ENCODE data around the gene KBTBD6. TPM values are rescaled to one million over a fixed set of nuclear protein-coding genes. Genes with fewer than 3 reads are reported as not detected.
A peak's percentile ranks its signal among the peaks of the same experiment; 100 is the strongest.
"Not testable (repeated sequence)": the region's sequence is repeated elsewhere in the genome, so short reads cannot be mapped to it uniquely, and the experiment has no call there.

KBTBD6 gene
- total RNA-seq, 2 experiments from 2014 or later: 3.9 to 4.0 TPM

DNA sequence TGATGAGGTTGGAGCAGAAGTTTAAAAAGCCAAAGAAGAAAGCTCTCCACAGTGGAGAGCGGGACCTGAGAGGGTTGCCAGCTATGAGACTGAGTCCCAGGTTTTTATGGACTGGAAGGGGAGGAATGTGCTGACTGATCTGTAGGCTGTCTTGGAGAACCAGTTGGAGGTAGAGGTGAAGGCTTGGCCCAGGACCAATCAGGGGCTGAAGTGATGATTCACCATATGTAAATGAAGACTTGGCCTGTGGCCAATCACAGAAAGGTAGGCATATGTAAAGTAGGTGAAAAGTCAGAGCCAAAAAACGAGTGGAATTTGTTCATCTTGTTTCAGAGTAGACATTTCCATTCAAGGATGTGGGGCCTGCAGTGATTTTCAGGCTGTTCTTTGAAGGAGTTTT, 17.5 kb upstream of the KBTBD6 start:
- CTCF ChIA-PET: no interaction called here
- peaks cover 51% of the 10 kb centered on the region for H3K9me3 Mint-ChIP-seq
- peaks cover 50% of the 10 kb centered on the region for H3K36me3 Mint-ChIP-seq (ENCODE audit: low read depth)
- intact Hi-C loops (cut with micrococcal nuclease): no loop called here
- H3K27me3 Mint-ChIP-seq (ENCODE audit: low read depth): no peaks in the 10 kb centered on the region
- no peaks in the 10 kb centered on the region for H3K4me1 Mint-ChIP-seq (ENCODE audit: low read depth)
- no peak overlapping the region for H3K4me3 Mint-ChIP-seq
- no peak for DNase-seq
- no peak overlapping the region for H3K27ac Mint-ChIP-seq

DNA sequence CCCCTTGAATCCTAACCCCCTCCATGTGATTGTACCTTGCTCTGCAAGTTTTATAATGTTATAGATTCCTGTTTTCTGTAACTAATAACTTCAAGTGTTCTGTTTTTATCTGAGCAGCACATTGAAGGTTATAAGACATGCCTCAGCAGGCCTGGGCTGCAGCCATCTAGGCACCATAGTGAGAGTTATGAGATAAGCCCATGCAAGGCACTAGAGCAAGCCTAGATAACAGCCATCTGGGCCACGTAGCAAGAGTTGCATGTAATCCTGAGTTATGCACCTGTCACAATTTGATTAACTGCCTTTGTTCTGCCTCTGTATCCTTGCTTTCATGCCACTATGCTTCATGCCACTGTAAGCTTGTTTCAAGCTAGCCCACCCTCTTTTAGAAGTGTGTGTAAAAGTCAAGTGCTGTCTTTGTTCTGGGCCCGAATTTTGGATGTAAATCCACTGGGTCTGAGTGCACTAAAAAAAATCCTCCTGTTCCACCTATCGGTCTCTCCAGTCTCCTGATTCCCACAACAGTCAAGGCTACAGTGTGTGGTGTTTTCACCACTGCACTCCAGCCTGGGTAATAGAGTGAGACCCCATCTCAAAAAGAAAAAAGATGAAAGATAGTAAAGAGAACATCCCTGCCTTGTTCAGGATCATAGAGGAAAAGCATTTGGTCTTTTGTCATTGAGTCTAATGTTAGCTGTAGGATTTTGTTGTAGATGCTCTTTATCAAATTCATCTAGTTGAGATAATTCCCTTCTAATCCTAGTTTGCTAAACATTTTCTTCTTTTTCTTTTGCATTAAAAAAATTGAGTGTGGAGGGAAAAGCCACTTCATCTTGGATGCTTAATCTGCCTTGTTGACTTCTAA, 16.0 kb upstream of the KBTBD6 start:
- Mint-ChIP-seq H3K9me3 (peaks cover 51% of the 10 kb centered on the region), H3K4me3 (no peak overlapping the region), H3K27ac (peak overlapping the region; percentile 7), H3K4me1 (ENCODE audit: low read depth) (no peaks in the 10 kb centered on the region), H3K36me3 (ENCODE audit: low read depth) (peaks cover 50% of the 10 kb centered on the region), H3K27me3 (ENCODE audit: low read depth) (no peaks in the 10 kb centered on the region)
- DNase-seq: peak; percentile 13
- intact Hi-C loops (cut with micrococcal nuclease): no loop called here
- CTCF ChIA-PET: interaction anchor here (0.9 kb wide), 1 partner anchor 26 kb away, joined by 3 read pairs; no protein-coding TSS in a partner anchor

DNA sequence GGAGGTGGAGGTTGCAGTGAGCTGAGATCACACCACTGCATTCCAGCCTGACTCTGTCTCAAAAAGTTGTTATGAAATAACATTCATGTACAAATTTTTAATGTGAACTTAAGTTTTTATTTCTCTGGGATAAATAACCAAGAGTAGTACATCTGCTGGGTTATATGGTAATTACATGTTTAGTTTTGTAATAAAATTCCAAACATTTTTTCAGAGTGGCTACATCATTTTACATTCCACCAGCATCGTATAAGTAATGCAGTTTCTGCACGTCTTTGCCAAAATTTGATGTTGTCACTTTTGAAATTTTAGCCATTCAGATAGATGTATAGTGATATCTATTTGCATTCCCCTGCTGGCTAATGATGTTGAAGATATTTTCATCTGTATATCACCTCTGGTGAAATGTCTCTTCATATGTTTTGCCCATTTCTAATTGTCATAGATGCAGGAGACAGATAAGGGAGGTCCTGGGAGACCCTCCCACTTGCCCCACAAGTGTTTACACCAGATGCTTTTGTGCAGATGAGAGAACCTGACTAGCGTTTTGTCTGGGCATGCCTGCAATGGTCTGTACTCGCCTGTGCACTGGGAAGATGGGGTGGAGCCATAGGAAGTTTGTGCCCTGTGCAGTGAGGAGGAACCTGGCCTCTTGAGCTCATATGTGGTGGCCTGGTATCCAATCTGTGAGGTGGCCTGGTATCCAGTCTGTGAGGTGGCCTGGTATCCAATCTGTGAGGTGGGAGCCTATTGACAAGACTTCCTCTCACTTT, 12.7 kb upstream of the KBTBD6 start:
- intact Hi-C loops (cut with micrococcal nuclease): no loop called here
- H3K27ac Mint-ChIP-seq: no peak overlapping the region
- CTCF ChIA-PET: no interaction called here
- DNase-seq: no peak
- H3K36me3 Mint-ChIP-seq (ENCODE audit: low read depth): peaks cover 30% of the 10 kb centered on the region
- no peaks in the 10 kb centered on the region for H3K4me1 Mint-ChIP-seq (ENCODE audit: low read depth)
- H3K4me3 Mint-ChIP-seq: no peak overlapping the region
- H3K27me3 Mint-ChIP-seq (ENCODE audit: low read depth): no peaks in the 10 kb centered on the region
- peaks cover 29% of the 10 kb centered on the region for H3K9me3 Mint-ChIP-seq

DNA sequence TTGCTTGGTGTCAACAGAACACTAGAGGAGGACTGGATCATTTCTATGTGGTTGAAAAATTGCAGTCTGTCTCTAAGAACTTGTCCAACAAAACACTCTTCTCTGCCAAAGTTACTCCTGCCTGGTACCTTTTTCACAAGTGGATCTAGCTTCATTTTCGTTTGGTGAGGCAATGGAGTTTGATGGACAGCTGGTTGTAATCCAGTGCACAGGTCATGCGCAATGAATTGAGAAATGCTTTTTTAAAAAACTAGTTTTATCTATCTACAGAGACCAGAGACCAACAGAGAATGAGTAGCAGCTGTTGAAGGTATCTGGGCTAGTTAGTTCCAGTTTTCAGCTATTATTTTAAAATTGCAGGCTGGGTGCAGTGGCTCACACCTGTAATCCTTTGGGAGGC, 12.0 kb upstream of the KBTBD6 start:
- peaks cover 4% of the 10 kb centered on the region for H3K4me1 Mint-ChIP-seq (ENCODE audit: low read depth)
- CTCF ChIA-PET: no interaction called here
- H3K27ac Mint-ChIP-seq: no peak overlapping the region
- H3K9me3 Mint-ChIP-seq: peaks cover 21% of the 10 kb centered on the region
- H3K27me3 Mint-ChIP-seq (ENCODE audit: low read depth): no peaks in the 10 kb centered on the region
- H3K4me3 Mint-ChIP-seq: no peak overlapping the region
- peaks cover 23% of the 10 kb centered on the region for H3K36me3 Mint-ChIP-seq (ENCODE audit: low read depth)
- intact Hi-C loops (cut with micrococcal nuclease): no loop called here
- DNase-seq: no peak

DNA sequence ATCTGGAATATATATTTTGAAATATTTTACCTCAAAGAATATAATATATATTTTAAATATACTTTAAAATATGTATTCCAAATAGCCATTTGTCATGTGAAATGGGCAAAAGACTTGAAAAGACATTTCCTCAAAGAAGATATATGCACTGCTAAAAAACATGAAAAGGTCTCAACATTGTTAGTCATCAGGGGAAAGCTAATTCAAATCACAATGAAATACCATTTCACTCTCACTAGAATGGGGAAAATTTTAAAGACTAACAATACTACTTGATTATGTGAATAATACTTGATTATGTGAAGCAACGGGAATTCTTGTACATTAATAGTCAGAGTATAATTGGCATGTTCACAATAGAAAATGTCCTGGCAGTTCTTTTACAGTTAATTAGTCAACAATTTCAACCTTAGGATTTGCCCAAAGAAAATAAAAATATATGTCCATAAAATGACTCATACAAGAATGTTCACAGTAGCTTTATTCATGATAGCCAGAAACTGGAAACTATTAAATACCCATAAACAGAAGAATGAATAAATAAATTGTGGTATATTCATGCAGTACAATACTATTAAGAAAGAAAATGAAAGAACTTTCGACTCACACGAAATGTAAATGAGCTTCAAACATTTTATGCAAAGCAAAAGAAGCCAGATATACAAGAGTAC, 6.8 kb upstream of the KBTBD6 start:
- no peak overlapping the region for H3K27ac Mint-ChIP-seq
- CTCF ChIA-PET: no interaction called here
- intact Hi-C loops (cut with micrococcal nuclease): no loop called here
- no peaks in the 10 kb centered on the region for H3K27me3 Mint-ChIP-seq (ENCODE audit: low read depth)
- DNase-seq: no peak
- H3K9me3 Mint-ChIP-seq: no peaks in the 10 kb centered on the region
- no peak overlapping the region for H3K4me3 Mint-ChIP-seq
- peaks cover 22% of the 10 kb centered on the region for H3K4me1 Mint-ChIP-seq (ENCODE audit: low read depth)
- peaks cover 1% of the 10 kb centered on the region for H3K36me3 Mint-ChIP-seq (ENCODE audit: low read depth)

DNA sequence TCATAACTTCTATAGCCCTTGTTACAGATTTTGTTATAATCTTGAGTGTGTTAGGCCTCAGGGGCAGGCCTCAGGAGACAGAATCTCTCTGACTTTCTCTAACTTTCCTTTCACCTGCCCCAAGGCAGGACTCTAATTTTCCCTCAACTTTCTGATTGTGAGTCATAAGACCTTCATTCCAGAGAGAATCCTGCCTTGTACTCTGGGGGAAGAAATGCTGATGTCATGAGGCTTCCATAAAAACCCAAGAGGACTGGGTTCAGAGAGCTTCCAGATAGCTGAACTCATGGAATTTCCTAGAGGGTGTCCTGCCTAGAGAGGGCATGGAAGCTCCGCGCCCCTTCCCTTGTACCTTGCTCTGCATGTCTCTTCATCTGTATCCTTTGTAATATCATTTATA, 5.3 kb upstream of the KBTBD6 start:
- H3K4me3 Mint-ChIP-seq: no peak overlapping the region
- intact Hi-C loops (cut with micrococcal nuclease): no loop called here
- no peak for DNase-seq
- peaks cover 28% of the 10 kb centered on the region for H3K4me1 Mint-ChIP-seq (ENCODE audit: low read depth)
- H3K27ac Mint-ChIP-seq: no peak overlapping the region
- no peaks in the 10 kb centered on the region for H3K27me3 Mint-ChIP-seq (ENCODE audit: low read depth)
- CTCF ChIA-PET: no interaction called here
- no peaks in the 10 kb centered on the region for H3K9me3 Mint-ChIP-seq
- H3K36me3 Mint-ChIP-seq (ENCODE audit: low read depth): peaks cover 4% of the 10 kb centered on the region

DNA sequence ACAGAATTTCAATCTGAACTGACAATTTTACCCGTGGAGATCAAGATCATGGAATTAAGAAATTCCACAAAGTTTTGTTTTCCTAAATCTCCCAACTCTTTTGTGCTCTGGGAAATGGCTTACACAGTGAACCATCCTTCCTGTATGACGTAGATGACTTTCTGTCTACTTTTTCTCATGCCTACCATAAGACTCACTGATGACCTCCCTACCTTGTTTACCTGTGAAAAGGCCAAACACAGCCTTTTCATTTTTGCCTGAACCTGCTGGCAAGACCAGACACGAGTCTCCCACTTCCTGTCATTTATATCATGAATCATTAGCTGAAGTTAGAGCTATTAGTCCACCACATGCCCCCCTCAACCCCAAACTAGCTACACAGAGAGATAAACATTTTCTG, 4.6 kb upstream of the KBTBD6 start:
- peaks cover 4% of the 10 kb centered on the region for H3K36me3 Mint-ChIP-seq (ENCODE audit: low read depth)
- intact Hi-C loops (cut with micrococcal nuclease): no loop called here
- H3K9me3 Mint-ChIP-seq: no peaks in the 10 kb centered on the region
- peaks cover 28% of the 10 kb centered on the region for H3K4me1 Mint-ChIP-seq (ENCODE audit: low read depth)
- no peak overlapping the region for H3K4me3 Mint-ChIP-seq
- DNase-seq: no peak
- no peaks in the 10 kb centered on the region for H3K27me3 Mint-ChIP-seq (ENCODE audit: low read depth)
- CTCF ChIA-PET: interaction anchor here (0.6 kb wide), 2 partner anchors 66 to 478 kb away, joined by 3 to 5 read pairs; no protein-coding TSS in a partner anchor
- H3K27ac Mint-ChIP-seq: no peak overlapping the region

DNA sequence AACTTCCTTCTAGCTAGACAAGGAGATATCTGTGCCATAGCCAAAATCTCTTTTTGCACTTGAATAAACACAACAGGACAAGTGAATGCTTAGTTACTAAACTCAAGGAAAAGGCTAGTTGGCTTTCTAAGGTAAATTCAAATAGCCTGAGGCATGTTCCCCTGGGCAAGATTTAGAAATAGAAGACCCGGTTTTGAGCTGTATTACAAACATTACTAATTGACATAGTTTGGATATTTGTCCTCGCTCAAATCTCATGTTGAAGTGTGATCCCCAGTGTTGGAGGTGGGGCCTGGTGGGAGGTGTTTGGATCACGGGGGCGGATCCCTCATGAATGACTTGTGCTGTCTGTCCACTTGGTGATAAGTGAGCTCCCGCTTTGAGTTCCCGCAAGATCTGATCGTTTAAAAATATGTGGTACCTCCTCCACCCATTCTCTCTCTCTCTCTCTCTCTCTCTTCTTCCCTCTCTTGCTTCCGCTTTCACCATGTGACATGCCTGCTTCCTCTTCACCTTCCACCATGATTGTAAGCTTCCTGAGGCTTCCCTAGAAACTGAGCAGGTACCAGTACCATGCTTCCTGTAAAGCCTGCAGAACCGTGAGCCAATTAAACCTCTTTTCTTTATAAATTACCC, 3.9 kb upstream of the KBTBD6 start:
- H3K4me1 Mint-ChIP-seq (ENCODE audit: low read depth): peaks cover 33% of the 10 kb centered on the region
- H3K4me3 Mint-ChIP-seq: no peak overlapping the region
- no peaks in the 10 kb centered on the region for H3K9me3 Mint-ChIP-seq
- CTCF ChIA-PET: no interaction called here
- DNase-seq: no peak
- intact Hi-C loops (cut with micrococcal nuclease): no loop called here
- no peaks in the 10 kb centered on the region for H3K27me3 Mint-ChIP-seq (ENCODE audit: low read depth)
- no peak overlapping the region for H3K27ac Mint-ChIP-seq
- peaks cover 4% of the 10 kb centered on the region for H3K36me3 Mint-ChIP-seq (ENCODE audit: low read depth)

DNA sequence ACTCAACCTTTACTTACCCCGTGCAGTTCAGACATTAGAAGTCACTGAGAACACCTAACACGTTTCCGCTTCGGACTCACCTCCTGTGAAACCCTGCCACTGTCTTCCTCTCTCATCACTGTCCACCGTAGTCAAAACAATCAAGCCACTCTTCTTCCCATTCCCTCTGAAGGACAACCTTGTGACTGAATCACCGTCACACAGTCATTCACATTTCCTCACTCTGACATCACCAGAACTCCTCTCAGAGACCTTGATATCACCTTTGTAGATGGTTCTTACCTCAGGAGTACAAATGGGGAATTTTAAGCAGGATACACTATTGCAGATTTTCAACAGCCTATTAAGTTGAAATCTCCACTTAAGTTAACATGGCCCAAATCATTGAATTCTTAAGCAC, 1.3 kb upstream of the KBTBD6 start:
- intact Hi-C loops (cut with micrococcal nuclease): loop anchor here (2.0 to 5.0 kb wide), 3 partner anchors 57 to 783 kb away; no protein-coding TSS in a partner anchor
- Mint-ChIP-seq H3K27ac (no peak overlapping the region), H3K36me3 (ENCODE audit: low read depth) (peaks cover 8% of the 10 kb centered on the region), H3K27me3 (ENCODE audit: low read depth) (no peaks in the 10 kb centered on the region), H3K4me1 (ENCODE audit: low read depth) (peaks cover 38% of the 10 kb centered on the region), H3K9me3 (no peaks in the 10 kb centered on the region), H3K4me3 (peak overlapping the region; percentile 92)
- CTCF ChIA-PET: interaction anchor here (0.6 kb wide), 1 partner anchor 868 kb away, joined by 6 read pairs; no protein-coding TSS in a partner anchor
- DNase-seq: no peak

DNA sequence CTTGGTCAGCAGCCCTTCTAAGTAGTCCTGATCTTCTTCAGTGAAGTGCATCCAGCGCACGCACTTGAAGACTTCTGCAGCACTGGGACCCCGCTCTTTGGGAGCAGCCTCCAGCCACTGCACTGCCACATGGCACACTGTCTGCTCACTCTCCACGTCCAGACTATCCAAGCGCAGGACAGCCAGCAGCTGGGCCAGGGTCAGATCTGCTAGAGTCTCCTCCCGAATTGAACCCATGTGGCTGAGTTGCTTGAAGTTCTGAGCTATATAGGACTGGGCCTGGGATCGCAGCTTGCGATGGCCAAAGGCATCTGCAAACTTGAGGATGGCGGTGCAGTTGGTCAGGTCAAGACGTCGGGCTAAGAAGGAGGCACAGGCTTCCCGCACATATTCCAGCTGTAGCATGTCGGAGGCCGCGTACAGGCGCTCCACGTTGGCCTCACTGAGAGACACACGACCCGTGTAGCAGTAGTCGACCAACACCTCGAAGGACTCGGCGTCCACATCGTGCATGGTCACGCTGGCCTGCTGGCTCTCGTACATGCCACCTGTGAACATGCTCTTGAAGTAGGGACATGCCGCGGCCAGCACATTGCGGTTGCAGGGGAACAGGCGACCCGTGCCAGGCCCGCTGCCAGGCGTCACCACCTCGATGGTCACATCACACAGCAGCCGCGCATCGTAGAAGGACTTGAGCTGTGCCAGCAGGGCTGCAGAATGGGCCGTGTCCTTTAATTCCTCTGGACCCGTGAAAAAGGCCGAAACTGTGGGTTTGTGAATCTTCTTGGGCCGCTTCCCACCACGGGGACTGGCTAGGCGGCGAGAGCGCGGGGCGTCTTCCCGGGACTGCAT, 716 bp downstream of the KBTBD6 start:
- DNase-seq; H3K36me3 Mint-ChIP-seq (ENCODE audit: low read depth); H3K27me3 Mint-ChIP-seq (ENCODE audit: low read depth); H3K9me3 Mint-ChIP-seq; CTCF ChIA-PET: not testable (repeated sequence)
- Mint-ChIP-seq H3K4me3 (peak overlapping the region; percentile 92), H3K27ac (peak overlapping the region; percentile 87), H3K4me1 (ENCODE audit: low read depth) (peaks cover 32% of the 10 kb centered on the region)
- intact Hi-C loops (cut with micrococcal nuclease): loop anchor here (1.0 to 5.0 kb wide), 11 partner anchors 55 to 1139 kb away; partner anchors contain the start of genes KBTBD7, MRPS31, MTRF1 and RGCC

DNA sequence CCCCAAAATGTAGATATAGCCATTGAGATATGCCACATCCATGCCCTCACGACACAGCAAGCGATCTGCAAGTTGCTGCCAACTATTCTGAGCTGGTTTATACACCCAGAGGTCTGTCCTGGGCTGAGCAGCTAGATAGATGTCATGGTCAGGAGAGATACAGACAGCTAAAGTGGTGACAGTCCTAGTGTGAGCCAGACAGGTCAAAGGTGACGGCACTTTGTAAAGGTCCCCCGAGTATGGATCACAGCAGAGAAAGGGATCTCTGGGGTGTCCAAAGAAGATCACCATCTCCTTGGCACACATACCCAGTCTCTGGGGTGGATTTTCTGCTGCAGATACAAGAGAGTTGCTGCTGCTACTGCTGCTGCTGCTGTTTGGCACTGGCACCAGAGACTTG, 1.4 kb downstream of the KBTBD6 start:
- Mint-ChIP-seq H3K4me1 (ENCODE audit: low read depth) (peaks cover 32% of the 10 kb centered on the region), H3K4me3 (peak overlapping the region; percentile 92), H3K36me3 (ENCODE audit: low read depth) (peaks cover 12% of the 10 kb centered on the region)
- H3K9me3 Mint-ChIP-seq; CTCF ChIA-PET; H3K27ac Mint-ChIP-seq; DNase-seq; H3K27me3 Mint-ChIP-seq (ENCODE audit: low read depth): not testable (repeated sequence)
- intact Hi-C loops (cut with micrococcal nuclease): loop anchor here (5.0 kb wide), 2 partner anchors 54 to 786 kb away; no protein-coding TSS in a partner anchor

All from activated naive CD4-positive, alpha-beta T cell treated with anti-CD3 and anti-CD28 coated beads for 36 hours (primary cell).